NCI-H526 treated with DMSO at 0.1 percent for 48 hours (cell line): ENCODE measurements around the gene CXCL13.
"Not testable (repeated sequence)": the region's sequence is repeated elsewhere in the genome, so short reads cannot be mapped to it uniquely, and the experiment has no call there.

Source experiments
- DNase-seq: peaks from one replicate; lab custom pipeline; 2025; lab: John Stamatoyannopoulos, UW

CXCL13 gene

GRCh38 chr4:77601614-77602187, 3.9 kb upstream of the CXCL13 start:
- no peak for DNase-seq

- DNase-seq = no peak
Observed at GRCh38 chr4:77613267-77613666, 7.6 kb downstream of the CXCL13 start.

- no peak for DNase-seq
Observed at GRCh38 chr4:77615153-77615552, 9.5 kb downstream of the CXCL13 start.

GRCh38 chr4:77617203-77617602, 11.6 kb downstream of the CXCL13 start:
- DNase-seq = no peak

- DNase-seq = peak; percentile 26
Observed at GRCh38 chr4:77618383-77619241, 13.0 kb downstream of the CXCL13 start.

- no peak for DNase-seq
Observed at GRCh38 chr4:77619408-77619807, 13.8 kb downstream of the CXCL13 start.

- DNase-seq = no peak
Observed at GRCh38 chr4:77621254-77621653, 15.6 kb downstream of the CXCL13 start.

GRCh38 chr4:77623091-77623490, 17.5 kb downstream of the CXCL13 start:
- DNase-seq = no peak

GRCh38 chr4:77624213-77624612, 18.6 kb downstream of the CXCL13 start:
- no peak for DNase-seq

GRCh38 chr4:77625485-77625884, 19.9 kb downstream of the CXCL13 start:
- DNase-seq = no peak

- DNase-seq = no peak
Observed at GRCh38 chr4:77629885-77630284, 24.3 kb downstream of the CXCL13 start.

GRCh38 chr4:77631276-77631675, 25.7 kb downstream of the CXCL13 start:
- DNase-seq = no peak

- no peak for DNase-seq
Observed at GRCh38 chr4:77634132-77634785, 28.6 kb downstream of the CXCL13 start.

GRCh38 chr4:77635246-77635645, 29.6 kb downstream of the CXCL13 start:
- no peak for DNase-seq

- DNase-seq = no peak
Observed at GRCh38 chr4:77635876-77636275, 30.3 kb downstream of the CXCL13 start.

GRCh38 chr4:77636902-77637301, 31.3 kb downstream of the CXCL13 start:
- DNase-seq = no peak

GRCh38 chr4:77644069-77644468, 38.4 kb downstream of the CXCL13 start:
- DNase-seq = not testable (repeated sequence)

- no peak for DNase-seq
Observed at GRCh38 chr4:77650787-77651186, 45.2 kb downstream of the CXCL13 start.

GRCh38 chr4:77651820-77652219, 46.2 kb downstream of the CXCL13 start:
- no peak for DNase-seq

- DNase-seq = no peak
Observed at GRCh38 chr4:77652237-77652897, 46.7 kb downstream of the CXCL13 start.

- DNase-seq = no peak
Observed at GRCh38 chr4:77653162-77653758, 47.6 kb downstream of the CXCL13 start.

GRCh38 chr4:77660318-77660717, 54.7 kb downstream of the CXCL13 start:
- DNase-seq = not testable (repeated sequence)
